Ecto neural progenitor cell (in vitro differentiated cells): Measurements from ENCODE around the gene SETD6.

Source experiments
- DNase-seq: peaks from one replicate; pipeline ENCODE4 v3.0.0-alpha.2; 2018; ENCODE audit warnings: low spot score

SETD6 gene

DNA sequence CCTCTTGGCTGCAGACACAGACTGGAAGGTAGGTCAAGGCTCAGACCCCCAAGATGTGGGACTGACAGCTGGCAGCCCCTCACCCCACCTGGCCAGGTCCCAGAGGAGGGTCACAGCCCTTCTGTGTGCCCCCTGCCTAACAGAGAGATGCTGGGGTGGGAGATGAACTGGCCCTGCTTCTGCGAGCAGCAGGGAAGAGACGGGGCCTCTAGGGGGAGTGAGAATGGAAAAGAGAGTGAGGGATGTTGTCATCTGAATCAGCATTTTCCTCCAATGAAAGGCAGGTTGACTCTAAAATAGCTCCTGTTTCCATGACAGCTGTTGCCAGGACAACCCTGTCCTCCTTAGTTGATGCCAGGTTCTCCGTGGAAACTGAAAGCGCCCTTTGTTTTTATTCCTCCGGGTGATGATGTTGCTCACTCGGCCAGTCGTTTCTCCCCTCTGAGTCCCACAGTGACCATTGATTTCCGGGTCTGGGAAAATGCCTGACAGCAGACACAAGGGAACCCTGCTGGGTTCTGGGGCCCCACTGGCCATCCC, 20.3 kb upstream of the SETD6 start:
- peak; percentile 91 for DNase-seq

- peak; percentile 59 for DNase-seq
These were observed 19.6 kb upstream of the SETD6 start for GRCh38 chr16:58495521-58496331.

DNA sequence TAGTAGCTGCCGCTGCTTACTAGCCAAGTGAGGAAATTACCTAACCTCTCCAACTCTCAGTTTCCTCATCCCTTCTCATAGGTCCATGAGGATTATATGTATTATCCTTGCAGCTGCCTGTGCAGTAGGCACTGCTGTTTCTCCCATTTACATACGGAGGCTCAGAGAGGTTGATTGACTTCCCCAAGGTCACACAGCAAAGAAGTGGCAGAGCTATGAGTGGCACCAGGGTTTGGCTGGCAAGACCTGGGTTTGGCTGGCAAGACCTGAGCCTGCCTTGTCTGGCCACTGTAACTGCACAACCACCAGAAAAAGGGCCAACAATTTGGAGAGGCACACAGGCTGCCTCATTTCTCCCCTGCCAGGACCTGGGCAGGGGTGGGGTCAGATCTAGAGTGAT, 17.8 kb upstream of the SETD6 start:
- DNase-seq = no peak

DNA sequence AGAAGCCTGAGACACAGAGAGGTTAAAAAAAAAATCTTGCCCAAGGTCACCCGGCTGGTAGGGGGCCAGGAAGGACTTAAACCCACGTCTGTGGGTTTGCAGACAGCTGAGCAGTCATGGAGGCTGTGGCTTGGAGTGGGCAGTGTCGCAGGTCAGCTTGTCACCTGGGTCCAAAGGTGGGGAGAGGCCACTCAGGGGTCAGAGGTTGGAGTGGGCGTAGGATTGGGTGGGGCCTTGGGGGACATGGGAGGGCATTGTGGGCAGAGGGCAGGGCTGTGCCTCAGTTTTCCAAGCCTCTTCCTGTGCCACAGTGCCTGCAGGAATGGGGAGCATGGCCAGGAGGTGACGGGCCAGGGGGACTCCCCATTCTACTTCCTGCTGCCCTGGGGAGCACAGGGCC, 17.4 kb upstream of the SETD6 start:
- DNase-seq = no peak

DNA sequence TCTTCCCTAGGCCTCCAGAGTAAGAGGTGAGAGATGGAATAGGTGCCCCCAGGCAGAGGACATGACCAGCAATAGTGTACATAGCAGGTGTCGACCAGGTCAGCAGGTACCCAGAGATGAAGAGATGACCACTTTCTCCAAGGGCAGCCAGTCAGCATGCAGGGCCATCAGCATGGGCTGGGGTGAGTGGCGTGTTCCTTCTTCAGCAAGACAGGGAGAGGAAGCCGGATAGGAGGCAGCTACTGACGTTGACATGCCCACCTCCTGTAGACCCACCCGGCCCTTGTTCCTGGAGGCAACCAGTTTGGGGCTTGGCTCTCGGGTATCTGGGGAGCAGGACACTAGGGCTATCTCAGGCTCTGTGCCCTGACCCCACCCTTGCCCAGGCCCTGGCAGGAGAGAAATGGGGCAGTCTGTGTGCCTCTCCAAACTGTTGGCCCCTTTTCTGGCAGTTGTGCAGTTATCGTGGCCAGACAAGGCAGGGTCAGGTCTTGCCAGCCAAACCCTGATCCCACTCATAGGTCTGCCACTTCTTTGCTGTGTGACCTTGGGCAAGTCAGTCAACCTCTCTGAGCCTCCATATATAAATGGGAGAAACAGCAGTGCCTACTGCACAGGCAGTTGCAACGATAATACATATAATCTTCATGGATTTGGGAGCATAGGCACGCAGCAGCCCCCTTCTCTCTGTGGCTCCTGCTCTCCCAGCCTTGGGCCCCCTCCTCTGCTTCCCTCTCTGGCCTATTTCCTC, 16.8 kb upstream of the SETD6 start:
- no peak for DNase-seq

DNA sequence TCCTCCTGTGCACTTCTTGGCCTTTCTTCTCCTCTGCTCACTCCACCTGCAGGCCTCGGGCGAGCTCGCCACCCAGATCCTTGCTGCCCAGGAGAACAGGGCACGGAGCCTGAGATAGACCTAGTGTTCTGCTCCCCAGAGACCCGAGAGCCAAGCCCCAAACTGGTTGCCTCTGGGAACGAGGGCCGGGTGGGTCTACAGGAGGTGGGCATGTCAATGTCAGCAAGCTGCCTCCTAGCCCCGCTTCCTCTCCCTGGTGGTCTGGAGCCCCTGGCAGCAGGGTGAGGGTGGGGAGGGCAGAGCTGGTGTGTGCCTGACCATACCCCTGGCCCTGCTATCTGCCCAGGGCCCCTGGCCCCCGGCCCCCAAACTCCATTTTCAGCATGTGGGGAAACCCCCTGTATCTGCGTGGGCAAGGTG, 16.2 kb upstream of the SETD6 start:
- DNase-seq = no peak

- DNase-seq = peak; percentile 88
These were observed 15.5 kb upstream of the SETD6 start, which contains the start of gene NDRG4 for GRCh38 chr16:58499615-58500351. TSS of gene NDRG4 (plus strand) at chr16:58500143. CDS start at chr16:58500249, 106 bp downstream.

GRCh38 chr16:58500430-58501241, 14.7 kb upstream of the SETD6 start:
- no peak for DNase-seq

DNA sequence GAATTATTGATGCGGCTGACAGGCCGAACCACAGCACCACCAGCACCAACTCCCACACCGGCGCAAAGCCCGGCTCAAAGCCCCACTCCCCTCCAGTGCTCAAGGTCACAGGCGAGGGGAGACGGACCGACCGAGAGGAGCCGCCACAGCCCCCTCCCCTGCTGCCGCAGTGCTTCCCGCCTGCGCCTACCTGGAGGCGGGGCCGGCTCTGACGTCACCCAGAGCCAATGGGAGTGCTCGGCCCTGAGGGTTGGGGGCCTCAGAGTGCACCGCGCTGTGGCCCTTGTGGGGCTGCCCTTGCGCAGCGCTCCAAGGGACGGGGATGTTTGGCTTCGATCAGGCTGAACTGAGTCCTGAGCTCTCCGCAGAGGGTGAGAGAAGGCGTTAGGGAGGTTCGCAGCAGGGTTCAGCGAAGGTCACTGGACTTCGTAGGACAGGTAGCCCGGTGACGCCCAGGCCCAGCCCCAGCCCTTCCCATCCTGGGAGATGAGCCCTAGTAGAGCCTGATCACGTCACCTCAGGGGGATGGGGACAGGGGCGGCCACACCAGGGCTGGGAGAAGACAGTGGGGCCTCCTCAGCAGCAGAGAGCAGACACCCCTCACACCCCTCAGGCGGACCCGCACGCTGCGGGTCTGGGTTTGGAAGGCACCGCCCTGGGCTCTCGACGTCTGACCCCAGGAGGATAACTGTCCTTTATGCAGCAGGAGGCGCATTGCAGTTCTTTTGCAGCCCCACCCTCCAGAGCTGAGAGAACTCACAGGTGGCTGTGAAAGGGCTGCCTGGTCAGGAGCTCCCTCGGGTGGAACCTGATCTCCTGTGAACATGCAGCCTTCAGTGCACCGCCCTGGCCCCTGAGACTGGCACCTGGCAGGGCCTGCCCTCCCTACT, 13.8 kb upstream of the SETD6 start:
- DNase-seq = peak; percentile 84

DNA sequence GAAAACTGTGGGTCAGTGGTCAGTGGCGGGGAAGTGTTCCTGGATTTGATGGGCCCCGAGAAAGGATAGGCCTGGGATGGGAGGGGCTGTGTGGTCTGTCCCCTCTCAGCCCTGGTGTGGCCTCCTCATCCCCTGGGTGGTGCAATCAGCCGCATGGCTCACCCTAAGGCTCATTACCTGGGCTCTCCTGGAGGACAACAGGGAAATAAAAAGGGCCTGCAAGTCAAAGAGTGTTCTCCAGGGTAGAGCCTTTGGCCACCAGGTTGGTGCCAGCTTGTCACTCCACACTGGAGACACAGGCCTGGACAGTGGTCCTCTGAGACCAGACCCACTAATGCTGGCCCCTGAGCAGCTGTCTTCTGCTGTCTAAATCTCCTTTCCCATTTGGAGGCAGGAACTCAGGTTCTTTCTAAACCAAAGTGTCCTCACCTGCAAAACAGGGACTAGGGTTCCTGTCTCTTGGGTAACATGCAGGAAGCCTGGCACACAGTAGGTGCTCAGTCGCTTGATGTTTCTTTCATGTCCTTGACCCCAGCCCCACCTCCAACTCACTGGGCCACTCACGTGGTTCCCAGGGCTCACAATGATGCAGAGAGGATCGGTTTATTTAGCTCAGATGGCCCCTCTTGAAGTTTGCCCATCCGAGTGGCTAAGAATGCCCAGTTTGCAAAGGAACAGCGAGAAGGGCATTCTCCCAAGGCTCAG, 12.9 kb upstream of the SETD6 start:
- DNase-seq = no peak

DNA sequence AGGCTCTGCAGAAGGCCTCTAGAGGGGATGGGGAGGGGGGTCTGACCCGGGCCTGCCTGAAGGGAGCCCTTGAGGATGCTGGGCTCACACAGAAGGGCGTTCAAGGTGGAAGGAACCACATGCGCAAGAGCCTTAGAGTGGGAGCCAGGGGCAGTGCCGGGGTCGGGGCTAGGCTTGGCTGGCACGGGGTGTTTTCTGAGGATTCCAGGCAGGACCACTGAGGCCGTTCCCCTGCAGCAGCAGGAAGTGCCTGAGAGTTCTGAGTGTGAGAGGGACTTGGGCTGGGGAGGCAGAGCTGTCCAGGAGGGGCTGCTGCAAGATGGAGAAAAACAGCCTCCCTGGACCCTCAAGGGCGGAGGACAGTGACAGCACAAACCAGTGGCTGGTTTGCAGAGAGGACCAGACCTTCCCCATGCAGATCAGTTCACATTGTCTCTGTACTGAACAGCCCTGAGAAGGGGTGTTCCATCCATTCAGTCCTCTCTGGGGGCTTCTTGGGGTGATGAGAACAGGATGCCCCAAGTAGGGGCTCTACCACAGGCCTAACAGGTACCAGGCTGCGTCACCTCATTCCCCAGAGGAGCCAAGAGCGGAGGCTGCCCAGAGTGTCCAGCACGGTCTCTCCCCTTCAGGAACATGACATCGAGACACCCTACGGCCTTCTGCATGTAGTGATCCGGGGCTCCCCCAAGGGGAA, 12.0 kb upstream of the SETD6 start:
- no peak for DNase-seq

GRCh38 chr16:58503863-58504688, 11.2 kb upstream of the SETD6 start:
- DNase-seq = no peak

GRCh38 chr16:58506241-58507194, 8.8 kb upstream of the SETD6 start:
- no peak for DNase-seq

- DNase-seq = no peak
These were observed 7.9 kb upstream of the SETD6 start for GRCh38 chr16:58507195-58507962.

GRCh38 chr16:58507963-58508670, 7.2 kb upstream of the SETD6 start:
- DNase-seq = no peak
